GDM1 (cell line): Measurements from ENCODE around the gene PATE4.
A peak's percentile ranks its signal among the peaks of the same experiment; 100 is the strongest.

ENCODE experiments used
- DNase-seq: peaks from one replicate; lab custom pipeline; 2025; lab: John Stamatoyannopoulos, UW

The PATE4 gene

GRCh38 chr11:125887373-125888324, 54.5 kb downstream of the PATE4 start, which contains the start of gene HYLS1:
HYLS1 (plus strand) TSS chr11:125887668; CDS start chr11:125899369, 11,701 bp downstream.
- peak; percentile 66 for DNase-seq
